ENCODE data around the gene ROPN1. TPM values are rescaled to one million over a fixed set of nuclear protein-coding genes. Genes with fewer than 3 reads are reported as not detected.

Gene ROPN1
- total and polyA plus RNA-seq, 2 of the 13 experiments (the other 11 are each of a cell fraction or from before 2014, with no cell fraction given), result not detected

- Histone ChIP-seq H3K79me2 (ENCODE audit: insufficient read depth, low read length) (no peaks in the 10 kb centered on the region), H4K20me1 (ENCODE audit: insufficient read depth, low read length) (no peaks in the 10 kb centered on the region), H3K27ac (ENCODE audit: extremely low read length, insufficient read depth, low read length) (no peak overlapping the region), H3K9me3 (ENCODE audit: low read length) (no peaks in the 10 kb centered on the region), H2AFZ (ENCODE audit: low read length) (no peak overlapping the region), H3K27me3 (ENCODE audit: control insufficient read depth in 1 of 2, insufficient read depth in 2 of 2, low read length in 2 of 2) (peaks cover 0 to 43% of the 10 kb centered on the region in 2 experiments), H3K4me1 (ENCODE audit: insufficient read depth, low read length) (peaks cover 6% of the 10 kb centered on the region), H3K4me2 (ENCODE audit: low read depth, low read length) (no peak overlapping the region), H3K36me3 (replicated peaks in 1 of 2; ENCODE audit: control insufficient read depth in 1 of 2, insufficient read depth in 2 of 2, low read length in 2 of 2) (no peaks in the 10 kb centered on the region), H3K4me3 (replicated peaks in 1 of 3; ENCODE audit: insufficient read depth in 1 of 3, low read depth in 2 of 3, low read length in 3 of 3) (no peak overlapping the region), H3K9ac (ENCODE audit: insufficient read depth, low read depth, low read length) (no peak overlapping the region)
- ChIA-PET POLR2A (no interaction called here), CTCF (ENCODE audit: low intra/inter-chr PET ratio, low total read pairs) (no interaction called here)
- in situ Hi-C loops (cut with HindIII; ENCODE audit: extremely low pct_ligation_motif_present, low pct_unique_long_range_greater_than_20kb) (no loop called here), intact Hi-C loops (cut with micrococcal nuclease; ENCODE audit: unreplicated experiment) (loop anchor here (5.0 kb wide), 1 partner anchor 43 kb away; no protein-coding TSS in a partner anchor)
- no peak for ATAC-seq
- no TSS peak for BruUV-seq (replicated peaks)
- WGBS (ENCODE audit: low lambda C conversion rate), result 10% methylated on average over 1 of the region's 1 CpG
- no peak for FAIRE-seq
- no peak for DNase-seq (ENCODE audit: low spot score)
- TF ChIP-seq EZH2 (conservative IDR thresholded peaks at IDR 0.05; ENCODE audit: low read depth, low read length) (no peak), KDM3A (CRISPR knock-in tag; IDR thresholded peaks at IDR 0.05; ENCODE audit: low read depth) (no peak), KAT8 (CRISPR knock-in tag; IDR thresholded peaks at IDR 0.05) (no peak), CTCF (CRISPR knock-in tag; IDR thresholded peaks at IDR 0.05) (no peak)
Observed at GRCh38 chr3:124034844-124035152, 42.9 kb upstream of the ROPN1 start.

- ChIA-PET CTCF (ENCODE audit: low intra/inter-chr PET ratio, low total read pairs) (no interaction called here), POLR2A (no interaction called here)
- no peaks in the 10 kb centered on the region for H3K36me3 ChIP-seq (replicated peaks in 1 of 2; ENCODE audit: control insufficient read depth in 1 of 2, insufficient read depth in 2 of 2, low read length in 2 of 2)
- peak overlapping the region; percentile 77 for H3K4me2 ChIP-seq (ENCODE audit: low read depth, low read length)
- 15% methylated on average over 6 of the region's 47 CpGs for WGBS (ENCODE audit: low lambda C conversion rate)
- FAIRE-seq (no peak), DNase-seq (ENCODE audit: low spot score) (no peak), ATAC-seq (no peak)
- H3K27me3 ChIP-seq (ENCODE audit: control insufficient read depth in 1 of 2, insufficient read depth in 2 of 2, low read length in 2 of 2), result peaks cover 0 to 43% of the 10 kb centered on the region in 2 experiments
- H3K27ac ChIP-seq (ENCODE audit: extremely low read length, insufficient read depth, low read length), result no peak overlapping the region
- no peaks in the 10 kb centered on the region for H3K9me3 ChIP-seq (ENCODE audit: low read length)
- no peaks in the 10 kb centered on the region for H3K79me2 ChIP-seq (ENCODE audit: insufficient read depth, low read length)
- no peaks in the 10 kb centered on the region for H4K20me1 ChIP-seq (ENCODE audit: insufficient read depth, low read length)
- intact Hi-C loops (cut with micrococcal nuclease; ENCODE audit: unreplicated experiment) (loop anchor here (5.0 kb wide), 1 partner anchor 43 kb away; no protein-coding TSS in a partner anchor), in situ Hi-C loops (cut with HindIII; ENCODE audit: extremely low pct_ligation_motif_present, low pct_unique_long_range_greater_than_20kb) (no loop called here)
- peak overlapping the region; percentile 60 to 76 (median 70); a peak in 4 of 6 replicates for H3K4me3 ChIP-seq (replicated peaks in 1 of 3; ENCODE audit: insufficient read depth in 1 of 3, low read depth in 2 of 3, low read length in 3 of 3)
- H3K4me1 ChIP-seq (ENCODE audit: insufficient read depth, low read length), result peaks cover 6% of the 10 kb centered on the region
- H2AFZ ChIP-seq (ENCODE audit: low read length), result no peak overlapping the region
- BruUV-seq (replicated peaks), result no TSS peak
- no peak overlapping the region for H3K9ac ChIP-seq (ENCODE audit: insufficient read depth, low read depth, low read length)
- TF ChIP-seq ZBTB14 (CRISPR knock-in tag; IDR thresholded peaks at IDR 0.05) (no peak), HNRNPK (IDR thresholded peaks at IDR 0.05; ENCODE audit: low read depth, low read length, poor library complexity, severe bottlenecking) (peak; percentile 15), ZNF547 (CRISPR knock-in tag; IDR thresholded peaks at IDR 0.05) (no peak), EZH2 (conservative IDR thresholded peaks at IDR 0.05; ENCODE audit: low read depth, low read length) (0 out of 2 replicates have a peak, but pooled peaks have one; percentile 2), MTF2 (CRISPR knock-in tag; IDR thresholded peaks at IDR 0.05; ENCODE audit: borderline replicate concordance) (0 out of 2 replicates have a peak, but pooled peaks have one; percentile 8), ATF7-NPFF (CRISPR knock-in tag; IDR thresholded peaks at IDR 0.05; ENCODE audit: low read depth) (0 out of 2 replicates have a peak, but pooled peaks have one; percentile 6), ZSCAN22 (CRISPR knock-in tag; IDR thresholded peaks at IDR 0.05) (no peak), BCLAF1 (IDR thresholded peaks at IDR 0.05) (no peak)
Observed at GRCh38 chr3:124034016-124034843, 42.3 kb upstream of the ROPN1 start.

Data from HepG2 (cell line).